Measurements from ENCODE around the gene SAMD7.
A peak's percentile ranks its signal among the peaks of the same experiment; 100 is the strongest.

SAMD7 gene

DNA sequence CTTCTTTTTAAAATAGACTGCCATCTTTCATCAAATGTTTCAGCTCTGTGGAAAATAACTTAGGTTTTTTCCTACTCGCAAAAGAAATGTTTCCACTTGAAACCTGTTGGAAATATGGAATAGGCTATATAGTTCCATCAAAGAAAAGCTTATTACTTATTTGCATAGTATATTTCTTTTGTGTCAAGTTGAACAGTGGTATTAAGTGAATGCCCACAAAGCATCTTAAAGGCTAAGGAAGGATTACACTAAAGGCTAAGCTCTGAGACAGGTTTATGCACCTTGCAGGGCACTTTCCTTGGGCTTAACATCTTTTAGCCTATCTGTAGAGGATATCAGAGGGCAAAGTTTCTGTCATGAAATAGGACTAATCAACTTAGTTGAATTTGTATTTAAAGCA, at the start of gene SAMD7:
Gene SAMD7, plus strand, starts transcription at position 301 of the 400 bp plus-strand sequence. CDS start 7,927 bp downstream, outside the sequence.
- DNase-seq: no peak

- DNase-seq: peak; percentile 13
These were observed 49.5 kb upstream of the SAMD7 start for GRCh38 chr3:169861871-169862270.

DNA sequence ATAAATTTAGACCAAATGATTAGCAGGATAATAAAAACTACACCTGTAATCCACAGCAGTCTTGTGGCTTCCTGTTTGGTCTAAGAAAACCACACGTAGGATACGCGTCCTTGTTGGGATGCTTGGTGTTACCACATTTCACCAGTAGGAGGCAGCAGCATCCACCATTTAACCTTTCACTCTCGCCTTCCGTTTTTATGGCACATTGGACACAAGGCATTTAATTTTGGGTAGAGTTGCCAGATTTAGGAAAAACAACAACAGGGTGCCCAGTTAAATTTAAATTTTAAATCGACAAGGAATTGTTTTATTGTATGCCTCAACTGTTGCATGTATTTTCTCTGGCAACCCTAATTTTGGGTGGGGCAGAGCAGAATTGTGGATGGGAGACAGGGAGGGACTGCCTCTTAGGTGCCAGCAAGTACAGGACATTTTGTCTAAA, 47.9 kb upstream of the SAMD7 start:
- peak; percentile 80 for DNase-seq

- no peak for DNase-seq
These were observed 47.1 kb upstream of the SAMD7 start for GRCh38 chr3:169864270-169864669.

GRCh38 chr3:169865176-169865767, 46.1 kb upstream of the SAMD7 start:
- DNase-seq: no peak

DNA sequence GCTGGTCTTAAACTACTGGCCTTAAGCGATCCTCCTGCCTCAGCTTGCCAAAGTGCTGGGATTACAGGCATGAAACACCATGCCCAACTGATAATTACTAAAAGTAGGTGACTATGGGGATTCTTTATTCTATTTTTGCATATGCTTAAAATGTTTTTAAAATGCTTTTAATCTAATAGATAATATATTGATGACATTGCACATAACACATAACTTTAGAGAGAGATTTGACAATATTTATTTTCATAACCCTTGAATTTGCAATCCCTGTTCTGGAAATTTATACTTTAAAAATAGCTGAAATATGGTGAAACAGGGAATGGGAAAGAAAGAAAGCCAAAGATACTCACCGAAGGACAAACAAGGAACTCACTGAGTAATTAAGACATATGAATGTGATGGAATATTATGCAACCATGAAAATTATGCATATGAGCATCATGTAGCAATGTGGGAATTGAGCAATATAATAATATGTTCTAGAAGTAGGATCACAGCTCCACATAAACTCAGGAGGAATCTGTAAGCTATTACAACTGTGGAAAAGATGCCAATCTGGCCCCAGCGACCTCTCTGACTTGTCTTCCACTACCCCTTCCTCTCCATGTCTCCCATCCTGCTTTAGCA, 43.7 kb upstream of the SAMD7 start:
- DNase-seq: no peak

- DNase-seq: no peak
These were observed 43.0 kb upstream of the SAMD7 start for GRCh38 chr3:169868369-169868768.

DNA sequence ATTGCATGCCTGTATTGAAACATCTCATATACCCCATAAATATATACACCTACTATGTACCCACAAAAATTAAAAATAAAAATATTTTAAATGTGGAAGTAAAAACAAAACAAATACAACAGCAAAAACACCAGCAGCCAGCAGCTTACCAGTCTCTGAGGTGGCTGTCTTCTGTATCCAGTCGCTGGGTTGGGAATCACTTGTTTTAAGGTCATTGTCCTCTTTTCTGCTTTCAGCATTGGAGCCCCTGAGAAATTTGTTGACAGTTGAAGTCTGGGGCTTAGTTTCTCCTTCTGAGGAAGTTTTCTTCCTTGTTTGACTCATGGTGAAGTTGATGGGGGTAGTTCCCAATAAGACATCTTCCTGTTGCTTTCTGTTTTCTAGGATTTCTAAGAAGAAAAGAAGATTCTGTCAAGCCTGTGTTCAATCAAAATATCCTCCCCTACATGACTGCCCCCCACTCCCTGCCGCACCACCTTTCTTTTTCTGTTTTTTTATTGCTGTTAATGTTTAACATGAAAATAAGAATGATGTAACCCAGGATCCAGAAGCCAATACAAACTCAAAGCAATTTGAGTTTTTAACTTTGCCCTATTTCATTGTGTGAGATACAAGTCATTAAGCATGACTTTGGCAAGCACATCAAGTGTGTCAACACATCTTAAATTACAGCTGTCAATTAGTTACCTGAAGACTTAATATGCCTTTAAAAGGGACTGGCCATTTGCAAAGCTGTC, 41.7 kb upstream of the SAMD7 start, which contains the start of gene LRRC31:
Gene LRRC31, minus strand, starts transcription at position 452 of the 737 bp plus-strand sequence. Its CDS starts 128 bp downstream, at position 324.
- DNase-seq: peak; percentile 91

- peak; percentile 82 for DNase-seq
These were observed 40.1 kb upstream of the SAMD7 start for GRCh38 chr3:169871129-169871886.

DNA sequence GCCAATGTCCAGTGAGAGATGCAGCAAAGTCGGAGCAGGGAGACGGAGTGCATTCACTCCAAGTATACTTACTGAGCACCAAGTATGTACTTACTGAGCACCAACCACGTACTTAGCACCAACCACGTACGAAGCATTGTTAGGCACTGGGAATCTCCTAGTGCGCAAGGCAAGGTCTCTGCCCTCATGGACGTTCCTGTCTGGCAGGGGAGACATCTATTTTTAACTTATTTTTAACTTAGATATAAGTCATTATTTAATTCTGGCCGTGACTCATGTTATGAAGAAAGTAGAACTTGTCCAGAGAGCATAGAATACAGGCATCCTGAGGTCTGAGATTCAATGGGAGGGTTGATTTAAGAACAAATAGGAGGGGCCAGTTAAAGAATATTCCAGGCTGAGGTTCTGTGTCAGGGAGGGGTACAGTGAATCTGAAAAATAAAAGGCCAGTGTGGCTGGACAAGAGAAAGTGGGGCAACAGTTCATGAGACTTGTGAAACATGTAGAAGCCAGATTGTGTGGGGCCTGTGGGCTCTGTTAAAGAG, 32.3 kb upstream of the SAMD7 start:
- no peak for DNase-seq

DNA sequence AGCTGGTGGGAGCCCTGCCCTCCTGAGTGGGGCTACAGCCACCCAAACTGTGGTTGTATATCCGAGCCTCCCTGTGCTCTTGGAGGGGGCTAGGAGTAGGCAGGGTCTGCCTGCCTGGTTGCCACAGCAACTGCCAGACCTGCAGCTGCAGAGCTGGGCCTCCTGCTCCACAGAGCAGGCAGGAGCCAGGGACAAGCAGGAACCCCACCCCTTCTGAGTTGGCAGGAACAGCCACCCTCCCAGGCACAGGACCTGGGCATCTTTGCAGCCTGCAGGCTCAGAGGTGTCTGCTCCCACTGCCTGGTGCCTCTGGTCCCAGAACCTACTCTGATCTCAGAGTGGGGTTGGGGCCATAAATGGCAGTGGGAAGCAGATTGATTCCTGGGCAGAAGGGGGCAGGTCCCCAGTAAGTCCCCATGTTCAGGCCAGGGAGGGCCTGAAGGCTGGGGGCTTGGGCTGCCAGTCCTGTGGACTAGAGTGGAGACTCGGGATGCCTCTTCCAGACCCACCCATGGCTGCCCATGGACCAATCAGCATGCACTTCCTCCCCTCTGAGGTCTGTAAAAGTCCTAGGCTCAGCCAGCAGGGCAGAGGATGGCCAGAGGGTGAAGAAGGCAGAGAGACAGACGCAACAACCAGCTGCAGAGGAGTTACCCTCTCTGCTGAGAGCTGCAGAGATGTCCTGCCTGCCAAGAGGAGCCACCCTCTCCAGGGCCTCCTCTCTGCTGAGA, 31.4 kb upstream of the SAMD7 start:
- DNase-seq: no peak

DNA sequence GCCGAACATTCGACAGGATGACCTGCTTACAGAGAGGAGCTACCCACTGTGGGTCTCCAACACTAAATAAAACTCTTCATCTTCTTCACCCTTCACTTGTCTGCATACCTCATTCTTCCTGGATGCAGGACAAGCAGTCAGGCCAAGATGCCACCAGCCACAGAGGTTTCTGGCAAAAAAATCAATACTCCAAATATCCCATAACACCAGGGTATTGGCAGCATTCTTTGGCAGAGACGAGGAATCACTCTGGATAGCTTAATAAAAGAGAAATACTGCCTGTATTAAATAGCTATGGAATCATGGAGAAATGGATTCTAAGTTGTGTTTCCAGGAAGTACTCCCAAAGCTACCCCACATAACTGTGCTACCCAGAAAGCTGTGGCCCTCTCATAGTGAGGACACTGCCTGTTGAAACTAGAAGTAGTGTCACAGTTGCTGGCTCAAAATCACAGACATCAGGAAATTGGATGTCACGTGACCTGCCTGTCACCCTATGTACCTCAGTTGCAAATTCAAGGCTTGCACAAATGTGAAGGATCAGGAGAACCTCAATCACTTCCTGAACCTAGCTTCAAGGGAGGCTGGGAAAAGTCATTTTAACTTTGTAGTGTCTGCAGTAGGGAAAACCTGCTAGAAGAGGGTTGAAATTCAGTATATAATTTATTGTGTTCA, 30.7 kb upstream of the SAMD7 start:
- DNase-seq: no peak

DNA sequence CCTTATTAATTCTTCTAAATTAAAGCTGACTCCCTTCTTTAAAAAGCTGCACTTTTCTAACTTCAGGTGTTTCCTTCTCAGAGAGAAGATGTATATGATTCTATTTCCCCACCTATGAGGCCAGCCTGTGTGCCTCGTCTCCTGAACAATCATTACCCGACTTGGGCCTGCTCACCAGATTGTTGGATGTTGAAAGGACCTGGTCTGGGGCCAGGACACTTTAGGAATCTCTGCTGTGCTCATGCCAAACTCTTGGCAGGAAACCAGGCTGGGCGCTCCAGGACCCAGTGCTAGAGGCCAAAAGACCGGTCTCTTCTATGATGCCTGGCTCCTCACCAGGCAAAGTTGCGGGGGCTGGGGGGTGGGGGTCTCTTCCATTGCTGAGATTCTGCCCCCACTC, 24.7 kb upstream of the SAMD7 start:
- DNase-seq: peak; percentile 52

- DNase-seq: peak; percentile 12
These were observed 19.5 kb upstream of the SAMD7 start for GRCh38 chr3:169891886-169892285.

GRCh38 chr3:169894110-169894509, 17.3 kb upstream of the SAMD7 start:
- no peak for DNase-seq

- DNase-seq: no peak
These were observed 16.3 kb upstream of the SAMD7 start for GRCh38 chr3:169895072-169895471.

DNA sequence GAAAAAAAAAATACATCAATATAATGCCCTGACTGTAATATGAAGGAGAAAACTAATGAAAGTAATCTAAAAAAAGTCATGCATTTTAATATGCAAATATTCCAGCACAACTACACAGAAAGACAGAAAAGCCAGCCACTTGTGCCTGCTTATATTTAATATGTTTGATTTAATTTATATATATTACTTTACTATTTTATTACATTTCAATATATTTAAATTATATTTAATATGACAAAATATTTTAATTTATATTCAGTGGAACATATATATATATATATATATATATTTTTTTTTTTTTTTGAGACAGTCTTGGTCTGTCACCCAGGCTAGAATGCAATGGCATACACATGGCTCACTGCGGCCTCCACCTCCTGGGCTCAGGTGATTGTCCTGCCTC, 14.1 kb upstream of the SAMD7 start:
- no peak for DNase-seq

DNA sequence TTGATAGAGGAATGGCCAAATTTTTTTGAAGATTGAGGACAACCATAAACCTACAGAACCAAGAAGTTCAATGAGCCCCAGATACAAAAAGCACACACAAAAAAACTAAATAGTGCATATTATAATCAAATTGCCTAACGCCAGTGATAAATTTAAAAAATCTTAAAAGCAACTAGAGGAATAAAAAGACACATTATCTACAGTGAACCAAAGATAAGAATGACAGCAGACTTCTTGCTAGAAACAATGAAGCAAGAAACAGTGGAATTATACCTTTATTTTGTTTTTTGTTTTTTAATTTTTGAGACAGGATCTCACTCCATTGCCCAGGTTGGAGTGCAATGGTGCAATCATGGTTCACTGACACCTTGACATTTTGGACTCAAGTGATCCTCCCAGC, 9.9 kb upstream of the SAMD7 start:
- no peak for DNase-seq

- no peak for DNase-seq
These were observed 6.0 kb upstream of the SAMD7 start for GRCh38 chr3:169905404-169905803.

- DNase-seq: no peak
These were observed 3.9 kb upstream of the SAMD7 start for GRCh38 chr3:169907476-169907875.

- no peak for DNase-seq
These were observed 3.4 kb upstream of the SAMD7 start for GRCh38 chr3:169907944-169908343.

- no peak for DNase-seq
These were observed 2.0 kb downstream of the SAMD7 start for GRCh38 chr3:169913323-169913722.

All from NCI-H69 (cell line).